HFF-Myc (cell line): Measurements from ENCODE around the gene DNAAF8.

Experiments used
- DNase-seq: peaks from one replicate; pipeline ENCODE4 v3.0.0-alpha.2; 2011; ENCODE audit warnings: low read depth; ENCODE audit errors: extremely low read depth
- H3K4me3 ChIP-seq: replicated peaks from 2 replicates; pipeline ENCODE4 v1.5.1; 2011; ENCODE audit warnings: low read depth, mild to moderate bottlenecking, control low read depth, low read length
- CTCF ChIP-seq: IDR thresholded peaks from 2 replicates; pipeline ENCODE4 v1.5.1; 2012; ENCODE audit warnings: mild to moderate bottlenecking, low read depth, low read length, control low read depth; ENCODE audit errors: missing control alignments

Gene DNAAF8

GRCh38 chr16:4746991-4747574, 12.7 kb downstream of the DNAAF8 start:
- TF ChIP-seq CTCF = no peak
- DNase-seq = no peak
- no peak overlapping the region for H3K4me3 ChIP-seq

- H3K4me3 ChIP-seq = no peak overlapping the region
- no peak for TF ChIP-seq CTCF
Observed at GRCh38 chr16:4747906-4748681, 13.8 kb downstream of the DNAAF8 start.

GRCh38 chr16:4748682-4749411, 14.5 kb downstream of the DNAAF8 start:
- no peak for DNase-seq
- no peak for TF ChIP-seq CTCF

More at GRCh38 chr16:4747906-4748681, 13.8 kb downstream of the DNAAF8 start:
- DNase-seq = no peak

GRCh38 chr16:4749700-4750257, 15.4 kb downstream of the DNAAF8 start:
- no peak for DNase-seq
- TF ChIP-seq CTCF = no peak
- H3K4me3 ChIP-seq = no peak overlapping the region

More at GRCh38 chr16:4748682-4749411, 14.5 kb downstream of the DNAAF8 start:
- no peak overlapping the region for H3K4me3 ChIP-seq

GRCh38 chr16:4750896-4751295, 16.6 kb downstream of the DNAAF8 start:
- H3K4me3 ChIP-seq = no peak overlapping the region
- DNase-seq = no peak
- TF ChIP-seq CTCF = no peak

GRCh38 chr16:4752351-4753100, 18.2 kb downstream of the DNAAF8 start:
- no peak for TF ChIP-seq CTCF

More at GRCh38 chr16:4752351-4753100, 18.2 kb downstream of the DNAAF8 start:
- no peak for DNase-seq
- H3K4me3 ChIP-seq = no peak overlapping the region
